ENCODE measurements around the gene SCYL2. TPM values are rescaled to one million over a fixed set of nuclear protein-coding genes. Genes with fewer than 3 reads are reported as not detected.
"Not testable (repeated sequence)": the region's sequence is repeated elsewhere in the genome, so short reads cannot be mapped to it uniquely, and the experiment has no call there.

SCYL2 gene
- total and polyA plus RNA-seq, 8 donors, result 6.7 to 25.0 (median 15.6) TPM

DNA sequence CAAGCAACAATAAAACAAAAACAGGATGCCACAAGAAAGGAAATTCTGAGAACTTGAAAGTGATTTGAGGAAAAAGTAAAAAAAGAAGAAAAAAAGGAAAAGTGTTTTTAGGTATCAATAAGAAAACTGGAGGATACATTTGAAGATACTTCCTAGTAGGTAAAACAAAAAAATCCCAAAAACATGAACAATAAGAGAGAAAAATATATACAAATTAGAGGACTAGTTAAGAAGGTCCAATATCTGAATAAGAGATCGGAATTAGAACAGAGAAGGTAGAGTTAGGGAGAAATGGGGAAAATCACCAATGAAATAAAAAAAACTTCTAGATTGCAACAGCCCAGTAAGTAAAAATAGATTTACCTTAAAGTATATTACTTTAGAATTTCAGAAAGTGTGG is 8.8 kb upstream of the SCYL2 start:
- ATAC-seq (no peak), DNase-seq (no peak), FAIRE-seq (no peak)
- no peaks in the 10 kb centered on the region for H3K36me3 ChIP-seq
- no peaks in the 10 kb centered on the region for H3K4me1 ChIP-seq
- no peaks in the 10 kb centered on the region for H3K27me3 ChIP-seq
- H3K4me3 ChIP-seq, result no peak overlapping the region
- TF ChIP-seq, protein P1, sequence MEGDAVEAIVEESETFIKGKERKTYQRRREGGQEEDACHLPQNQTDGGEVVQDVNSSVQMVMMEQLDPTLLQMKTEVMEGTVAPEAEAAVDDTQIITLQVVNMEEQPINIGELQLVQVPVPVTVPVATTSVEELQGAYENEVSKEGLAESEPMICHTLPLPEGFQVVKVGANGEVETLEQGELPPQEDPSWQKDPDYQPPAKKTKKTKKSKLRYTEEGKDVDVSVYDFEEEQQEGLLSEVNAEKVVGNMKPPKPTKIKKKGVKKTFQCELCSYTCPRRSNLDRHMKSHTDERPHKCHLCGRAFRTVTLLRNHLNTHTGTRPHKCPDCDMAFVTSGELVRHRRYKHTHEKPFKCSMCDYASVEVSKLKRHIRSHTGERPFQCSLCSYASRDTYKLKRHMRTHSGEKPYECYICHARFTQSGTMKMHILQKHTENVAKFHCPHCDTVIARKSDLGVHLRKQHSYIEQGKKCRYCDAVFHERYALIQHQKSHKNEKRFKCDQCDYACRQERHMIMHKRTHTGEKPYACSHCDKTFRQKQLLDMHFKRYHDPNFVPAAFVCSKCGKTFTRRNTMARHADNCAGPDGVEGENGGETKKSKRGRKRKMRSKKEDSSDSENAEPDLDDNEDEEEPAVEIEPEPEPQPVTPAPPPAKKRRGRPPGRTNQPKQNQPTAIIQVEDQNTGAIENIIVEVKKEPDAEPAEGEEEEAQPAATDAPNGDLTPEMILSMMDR (IDR thresholded peaks at IDR 0.05), result no peak
- H3K27ac ChIP-seq, result no peak overlapping the region
- H3K9me3 ChIP-seq, result no peaks in the 10 kb centered on the region
- intact Hi-C loops (cut with DNase I), result no loop called here
- WGBS, 2 donors, result 97 to 100% methylated on average over 1 of the region's 1 CpG

DNA sequence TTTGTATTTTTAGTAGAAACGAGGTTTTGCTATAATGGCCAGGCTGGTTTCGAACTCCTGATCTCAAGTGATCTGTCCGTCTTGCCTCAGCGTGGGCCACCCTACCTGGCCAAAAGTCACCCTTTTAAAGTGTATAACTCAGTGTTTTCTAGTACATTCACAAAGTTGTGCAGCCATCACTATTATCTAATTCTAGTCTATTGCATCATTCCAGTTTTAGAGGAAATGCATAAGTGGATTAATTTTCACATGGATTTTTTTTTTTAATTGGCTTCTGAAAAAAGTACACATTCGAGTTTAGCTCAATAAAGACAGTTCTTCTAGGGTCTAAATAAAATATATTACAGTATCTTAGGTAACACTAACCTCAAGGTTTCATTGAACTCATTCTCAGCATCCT is 3.8 kb upstream of the SCYL2 start:
- intact Hi-C loops (cut with DNase I), result no loop called here
- H3K27ac ChIP-seq, result no peak overlapping the region
- TF ChIP-seq, protein P1 (IDR thresholded peaks at IDR 0.05), result no peak
- no peak overlapping the region for H3K4me3 ChIP-seq
- 78 to 89% methylated on average over 5 of the region's 5 CpGs for WGBS, 2 donors
- H3K27me3 ChIP-seq, result no peaks in the 10 kb centered on the region
- no peak for FAIRE-seq
- no peak for DNase-seq
- no peak for ATAC-seq
- H3K9me3 ChIP-seq, result no peaks in the 10 kb centered on the region
- peaks cover 0 to under 1% (median under 1%) of the 10 kb centered on the region in 3 donors for H3K4me1 ChIP-seq
- H3K36me3 ChIP-seq, result no peaks in the 10 kb centered on the region

DNA sequence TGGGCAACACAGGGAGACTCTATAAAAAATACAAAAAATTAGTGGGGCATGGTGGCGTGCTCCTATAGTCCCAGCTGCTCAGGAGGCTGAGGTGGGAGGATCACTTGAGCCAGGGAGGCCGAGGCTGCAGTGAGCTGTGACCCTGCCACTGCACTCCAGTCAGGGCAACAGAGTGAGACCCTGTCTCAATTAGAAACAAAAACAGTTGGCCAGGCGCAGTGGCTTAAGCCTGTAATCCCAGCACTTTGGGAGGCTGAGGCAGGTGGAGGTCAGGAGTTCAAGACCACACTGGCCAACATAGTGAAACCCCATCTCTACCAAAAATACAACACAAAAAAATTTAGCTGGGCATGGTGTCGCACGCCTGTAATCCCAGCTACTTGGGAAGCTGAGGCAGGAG is 1.9 kb upstream of the SCYL2 start:
- H3K27me3 ChIP-seq; H3K4me3 ChIP-seq; H3K36me3 ChIP-seq; H3K27ac ChIP-seq; FAIRE-seq; DNase-seq; H3K9me3 ChIP-seq; ATAC-seq; intact Hi-C loops (cut with DNase I): not testable (repeated sequence)
- 93 to 99% methylated on average over 5 of the region's 5 CpGs for WGBS, 2 donors
- peaks cover 4 to 16% (median 6%) of the 10 kb centered on the region in 3 donors for H3K4me1 ChIP-seq

DNA sequence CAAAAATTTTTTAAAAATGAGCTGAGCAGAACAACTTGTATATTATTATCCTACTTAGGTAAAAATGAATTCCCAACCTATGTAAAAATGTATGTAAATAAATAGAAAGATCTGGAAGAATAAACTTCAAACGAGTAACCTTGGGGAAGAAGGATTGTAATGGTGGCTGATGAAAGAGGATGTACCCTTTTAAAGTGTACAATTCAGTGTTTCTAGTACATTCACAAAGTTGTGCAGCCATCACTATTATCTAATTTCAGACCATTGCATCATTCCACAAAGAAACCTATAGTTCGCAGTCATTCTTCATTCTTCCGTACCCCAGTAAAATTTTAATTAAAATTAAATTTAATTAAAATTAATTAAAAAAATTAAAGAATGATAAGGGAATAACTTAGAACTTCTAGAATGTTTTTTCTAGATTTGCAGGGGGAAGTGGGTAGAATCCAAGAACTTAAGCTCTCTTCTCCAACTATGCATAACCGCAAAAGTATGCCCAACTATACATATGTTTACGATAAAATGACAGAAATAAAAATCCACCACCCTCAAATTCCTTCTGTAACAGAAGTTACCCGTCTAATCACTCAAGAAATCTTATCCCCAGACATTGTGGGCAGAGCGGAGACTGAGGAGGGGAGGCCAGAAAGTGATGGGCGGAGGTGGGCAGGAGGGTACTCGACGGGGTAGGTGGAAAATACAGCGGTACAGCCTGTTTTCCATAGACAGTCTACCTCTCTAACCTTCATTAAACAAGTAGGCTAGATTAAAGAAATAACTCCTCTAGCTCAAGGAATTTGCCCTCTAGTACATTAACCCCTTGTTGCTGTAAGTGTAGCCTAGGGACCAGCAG is 1.0 kb upstream of the SCYL2 start:
- TF ChIP-seq, protein P1 (IDR thresholded peaks at IDR 0.05), result no peak
- Histone ChIP-seq H3K27ac (peak overlapping the region in 3 of 4 donors; percentile 92 to 97 (median 92)), H3K27me3 (no peaks in the 10 kb centered on the region), H3K36me3 (no peaks in the 10 kb centered on the region), H3K4me3 (peak overlapping the region; percentile 45 to 90 (median 58)), H3K4me1 (peaks cover 4 to 17% (median 6%) of the 10 kb centered on the region in 3 donors), H3K9me3 (no peaks in the 10 kb centered on the region)
- 56 to 58% methylated on average over 11 of the region's 11 CpGs for whole genome bisulfite sequencing, 2 donors
- DNase-seq, result peak in 1 of 6 donors; percentile 21
- intact Hi-C loops (cut with DNase I), result no loop called here
- peak in 1 of 4 donors; percentile 1 for ATAC-seq
- no peak for FAIRE-seq

DNA sequence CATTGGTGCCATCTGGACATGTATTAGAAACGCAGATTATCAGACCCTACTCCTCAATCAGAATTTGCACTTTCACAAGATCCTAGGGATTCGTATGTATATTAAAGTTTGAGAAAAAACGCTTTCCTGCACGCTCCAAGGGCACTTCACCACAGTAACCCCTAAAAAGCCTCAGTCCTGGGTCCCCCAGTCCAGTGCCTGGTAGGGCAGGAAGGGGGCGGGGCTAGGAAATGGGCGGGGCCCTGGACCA is 467 bp upstream of the SCYL2 start:
- no peaks in the 10 kb centered on the region for H3K36me3 ChIP-seq
- TF ChIP-seq, protein P1 (IDR thresholded peaks at IDR 0.05), result no peak
- H3K4me3 ChIP-seq, result peak overlapping the region; percentile 45 to 90 (median 58)
- peak overlapping the region; percentile 92 to 97 (median 93) for H3K27ac ChIP-seq
- peak; percentile 74 to 89 (median 83) for ATAC-seq
- H3K4me1 ChIP-seq, result peaks cover 4 to 23% (median 10%) of the 10 kb centered on the region in 3 donors
- H3K27me3 ChIP-seq, result no peaks in the 10 kb centered on the region
- intact Hi-C loops (cut with DNase I), result no loop called here
- FAIRE-seq, result no peak
- peak in 3 of 6 donors; percentile 97 to 98 (median 97) for DNase-seq
- WGBS, 2 donors, result 0 to 2% methylated on average over 6 of the region's 6 CpGs
- H3K9me3 ChIP-seq, result no peaks in the 10 kb centered on the region
